Breast epithelium (tissue), 3 donors: ENCODE data around the gene FOXD1.

ENCODE experiments used
- CTCF ChIP-seq, 3 donors: fragments of 450-650 bp; IDR thresholded peaks; one replicate each; pipeline ENCODE4 v1.5.1; 2016 to 2017; ENCODE audit warnings: antibody characterized with exemption in 3 of 3, mild to moderate bottlenecking in 3 of 3, moderate library complexity in 3 of 3
- POLR2A ChIP-seq: fragments of 450-650 bp; IDR thresholded peaks from one replicate; pipeline ENCODE4 v1.6.1; 2016; ENCODE audit warnings: antibody characterized with exemption, mild to moderate bottlenecking, moderate library complexity
- POLR2AphosphoS5 ChIP-seq, 3 donors: sonication (generic); formaldehyde crosslinking; IDR thresholded peaks; one replicate each; pipeline ENCODE4 v1.6.1; 2017; ENCODE audit warnings: antibody characterized with exemption in 3 of 3

DNA sequence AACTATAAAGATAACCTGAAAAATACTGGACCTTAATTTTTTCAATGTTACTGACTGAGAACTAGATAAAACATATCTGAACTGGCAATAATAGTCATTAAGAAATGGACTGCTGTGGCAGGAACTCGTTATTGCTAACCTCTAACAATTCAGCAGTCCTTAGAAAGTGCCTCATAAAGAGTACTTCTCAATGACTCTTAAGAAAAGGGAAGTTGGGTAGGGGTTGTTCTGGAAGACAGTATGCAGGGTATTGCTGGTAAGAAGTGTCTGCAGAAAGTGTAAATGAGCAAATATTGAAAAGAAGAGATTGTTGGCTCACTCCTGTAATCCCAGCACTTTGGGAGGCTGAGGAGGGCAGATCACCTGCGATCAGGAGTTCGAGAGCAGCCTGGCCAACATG is 27.9 kb downstream of the FOXD1 start:
- TF ChIP-seq CTCF (IDR thresholded peaks at IDR 0.05): no peak
- no peak for TF ChIP-seq POLR2A
- TF ChIP-seq POLR2AphosphoS5 (IDR thresholded peaks at IDR 0.05): no peak
